Kasumi-1 (cell line): Measurements from ENCODE around the gene ACBD3.

Experiments
- DNase-seq, 2 experiments: peaks; one replicate each; lab custom pipeline; 2025; lab: John Stamatoyannopoulos, UW

Gene ACBD3

GRCh38 chr1:226201029-226201593 lies 14.6 kb upstream of the ACBD3 start:
- DNase-seq, result peak; percentile 35 to 63

GRCh38 chr1:226199971-226200370 lies 13.4 kb upstream of the ACBD3 start:
- no peak for DNase-seq

- DNase-seq, result no peak
These were observed 8.6 kb upstream of the ACBD3 start for GRCh38 chr1:226195144-226195543.

- DNase-seq, result no peak
These were observed 839 bp upstream of the ACBD3 start for GRCh38 chr1:226187380-226187779.

GRCh38 chr1:226187019-226187322 lies 430 bp upstream of the ACBD3 start:
- no peak for DNase-seq

GRCh38 chr1:226185141-226186036 lies 1.2 kb downstream of the ACBD3 start:
- DNase-seq, result peak in 1 of 2 experiments; percentile 8

- peak; percentile 83 to 90 for DNase-seq
These were observed 4.4 kb downstream of the ACBD3 start for GRCh38 chr1:226181996-226182714.

GRCh38 chr1:226176870-226177269 lies 9.7 kb downstream of the ACBD3 start:
- DNase-seq, result no peak

GRCh38 chr1:226172589-226172988 lies 14.0 kb downstream of the ACBD3 start:
- no peak for DNase-seq

GRCh38 chr1:226166341-226166740 lies 20.2 kb downstream of the ACBD3 start:
- DNase-seq, result no peak

GRCh38 chr1:226164154-226164553 lies 22.4 kb downstream of the ACBD3 start:
- no peak for DNase-seq

GRCh38 chr1:226162898-226163297 lies 23.6 kb downstream of the ACBD3 start:
- DNase-seq, result no peak

- no peak for DNase-seq
These were observed 27.6 kb downstream of the ACBD3 start for GRCh38 chr1:226158983-226159382.

- no peak for DNase-seq
These were observed 28.1 kb downstream of the ACBD3 start for GRCh38 chr1:226158457-226158856.

GRCh38 chr1:226157761-226158316 lies 28.7 kb downstream of the ACBD3 start:
- no peak for DNase-seq

GRCh38 chr1:226154593-226154992 lies 31.9 kb downstream of the ACBD3 start:
- DNase-seq, result no peak

- no peak for DNase-seq
These were observed 36.7 kb downstream of the ACBD3 start for GRCh38 chr1:226149806-226150205.

- DNase-seq, result no peak
These were observed 38.4 kb downstream of the ACBD3 start for GRCh38 chr1:226148121-226148648.

GRCh38 chr1:226144045-226144444 lies 42.5 kb downstream of the ACBD3 start:
- no peak for DNase-seq

GRCh38 chr1:226135709-226136108 lies 50.8 kb downstream of the ACBD3 start:
- no peak for DNase-seq

- DNase-seq, result no peak
These were observed 51.4 kb downstream of the ACBD3 start for GRCh38 chr1:226135059-226135651.
